Upper lobe of right lung (tissue), 1 donor: ENCODE measurements around the gene GLT1D1. TPM values are rescaled to one million over a fixed set of nuclear protein-coding genes. Genes with fewer than 3 reads are reported as not detected.
A peak's percentile ranks its signal among the peaks of the same experiment; 100 is the strongest.

Experiments
- ATAC-seq: fragments of 200-7000 bp; cut with Tn5 transposase; one replicate; pipeline ENCODE4 v1.9.1; 2020; ENCODE audit warnings: mild to moderate bottlenecking, moderate library complexity
- DNase-seq: peaks from one replicate; pipeline ENCODE4 v3.0.0-alpha.2; 2020
- H3K27ac ChIP-seq: fragments of 200-600 bp; one replicate; pipeline ENCODE4 v1.8.0; 2022
- H3K27me3 ChIP-seq: fragments of 200-600 bp; one replicate; pipeline ENCODE4 v1.8.0; 2022; ENCODE audit warnings: mild to moderate bottlenecking
- H3K36me3 ChIP-seq: fragments of 200-600 bp; one replicate; pipeline ENCODE4 v1.8.0; 2022
- H3K4me1 ChIP-seq: fragments of 200-600 bp; one replicate; pipeline ENCODE4 v1.8.0; 2022
- H3K4me3 ChIP-seq: fragments of 200-600 bp; one replicate; pipeline ENCODE4 v1.8.0; 2022; ENCODE audit warnings: mild to moderate bottlenecking
- H3K9me3 ChIP-seq: fragments of 200-600 bp; one replicate; pipeline ENCODE4 v1.8.0; 2022
- CTCF ChIP-seq: fragments of 200-600 bp; IDR thresholded peaks from one replicate; pipeline ENCODE4 v1.8.0; 2022; ENCODE audit warnings: antibody characterized with exemption
- intact Hi-C: fragments of 100-400 bp; cut with DNase I; formaldehyde crosslinking; loops from one replicate; pipeline ENCODE4 v1.11.0; 2022
- total RNA-seq: library from RNA; stranded (reverse); fragmentation: NEBNext Ultra II Directional; extraction: Animal tissue kit (Norgen Biotek cat#: 25700); gene quantifications from one replicate; pipeline ENCODE4 v1.2.1, GENCODE V29; 2021
- donor health status: DM: no; HTN: yes; CAD: no; lungs with severe emphysema.

The GLT1D1 gene
- total RNA-seq, 1 donor from 2014 or later, result 3.5 TPM

GRCh38 chr12:128879898-128880764 lies 26.9 kb downstream of the GLT1D1 start:
- ATAC-seq, result no peak

GRCh38 chr12:128891856-128892255 lies 38.6 kb downstream of the GLT1D1 start:
- H3K9me3 ChIP-seq, result no peaks in the 10 kb centered on the region
- ATAC-seq, result no peak
- intact Hi-C loops, result no loop called here

More at GRCh38 chr12:128879898-128880764, 26.9 kb downstream of the GLT1D1 start:
- Histone ChIP-seq H3K27ac (no peak overlapping the region), H3K4me1 (no peaks in the 10 kb centered on the region), H3K9me3 (peaks cover 7% of the 10 kb centered on the region), H3K4me3 (no peak overlapping the region), H3K27me3 (no peaks in the 10 kb centered on the region), H3K36me3 (no peaks in the 10 kb centered on the region)
- DNase-seq, result no peak
- intact Hi-C loops, result no loop called here
- no peak for TF ChIP-seq CTCF

GRCh38 chr12:128903236-128903635 lies 50.0 kb downstream of the GLT1D1 start:
- intact Hi-C loops, result no loop called here

More at GRCh38 chr12:128891856-128892255, 38.6 kb downstream of the GLT1D1 start:
- no peak for DNase-seq
- Histone ChIP-seq H3K36me3 (no peaks in the 10 kb centered on the region), H3K27ac (no peak overlapping the region), H3K27me3 (no peaks in the 10 kb centered on the region), H3K4me1 (no peaks in the 10 kb centered on the region), H3K4me3 (no peak overlapping the region)
- no peak for TF ChIP-seq CTCF

GRCh38 chr12:128905003-128905544 lies 51.8 kb downstream of the GLT1D1 start:
- no peaks in the 10 kb centered on the region for H3K36me3 ChIP-seq
- intact Hi-C loops, result no loop called here
- ATAC-seq, result peak; percentile 51

More at GRCh38 chr12:128903236-128903635, 50.0 kb downstream of the GLT1D1 start:
- Histone ChIP-seq H3K4me3 (no peak overlapping the region), H3K4me1 (no peaks in the 10 kb centered on the region), H3K36me3 (no peaks in the 10 kb centered on the region), H3K27me3 (no peaks in the 10 kb centered on the region), H3K27ac (no peak overlapping the region), H3K9me3 (no peaks in the 10 kb centered on the region)
- no peak for ATAC-seq
- no peak for DNase-seq
- TF ChIP-seq CTCF, result no peak

GRCh38 chr12:128906485-128907137 lies 53.3 kb downstream of the GLT1D1 start:
- H3K27ac ChIP-seq, result no peak overlapping the region
- no peaks in the 10 kb centered on the region for H3K36me3 ChIP-seq
- no peak overlapping the region for H3K4me3 ChIP-seq
- H3K4me1 ChIP-seq, result no peaks in the 10 kb centered on the region
- no peaks in the 10 kb centered on the region for H3K9me3 ChIP-seq
- DNase-seq (no peak), ATAC-seq (no peak)
- intact Hi-C loops, result no loop called here
- H3K27me3 ChIP-seq, result no peaks in the 10 kb centered on the region
- TF ChIP-seq CTCF, result no peak

More at GRCh38 chr12:128905003-128905544, 51.8 kb downstream of the GLT1D1 start:
- H3K27ac ChIP-seq, result no peak overlapping the region
- no peaks in the 10 kb centered on the region for H3K4me1 ChIP-seq
- no peak for DNase-seq
- no peak overlapping the region for H3K4me3 ChIP-seq
- no peaks in the 10 kb centered on the region for H3K27me3 ChIP-seq
- no peaks in the 10 kb centered on the region for H3K9me3 ChIP-seq
- TF ChIP-seq CTCF, result no peak
